Endothelial cell of umbilical vein (primary cell): Measurements from ENCODE around the gene CNTFR. TPM values are rescaled to one million over a fixed set of nuclear protein-coding genes. Genes with fewer than 3 reads are reported as not detected.

ENCODE experiments used
- BruUV-seq: library from RNA; stranded (reverse); fragments of 400-500 nt; replicated peaks from 2 replicates; lab custom pipeline; 2021; lab: Mats Ljungman, UMichigan
- CTCF ChIA-PET: fragments of 300-600, 350-600 bp; sonication (Branson Sonifier 250); formaldehyde crosslinking; loops from one replicate; lab custom pipeline; 2021; ENCODE audit warnings: antibody characterized with exemption, inconsistent platforms; lab: Charles Lee
- POLR2A ChIA-PET: fragments of 300-600, 350-600 bp; sonication (Branson Sonifier 250); formaldehyde crosslinking; loops from one replicate; lab custom pipeline; 2021; ENCODE audit warnings: antibody characterized with exemption, inconsistent platforms; lab: Charles Lee
- DNase-seq: peaks from one replicate; pipeline ENCODE4 v3.0.0-alpha.2; 2011; ENCODE audit warnings: low read depth, low spot score
- FAIRE-seq: peaks from 2 replicates; lab custom pipeline; 2011; peaks lifted over from hg19 to GRCh38; lab: Jason Lieb, UNC
- H2AFZ ChIP-seq: 2 replicates; pipeline ENCODE4 v1.6.0; 2012; ENCODE audit warnings: low read depth, low read length, control low read depth, inconsistent platforms
- H3K27ac ChIP-seq: 2 replicates; pipeline ENCODE4 v1.5.1; 2011; ENCODE audit warnings: low read depth, mild to moderate bottlenecking, control low read depth, low read length, moderate library complexity; ENCODE audit not compliant: insufficient read depth
- H3K27me3 ChIP-seq, 2 experiments: 2 replicates each; pipeline versions ENCODE4 v1.6.0 to v1.6.1; 2011; ENCODE audit warnings: low read length in 2 of 2, mixed read lengths in 1 of 2; ENCODE audit not compliant: control insufficient read depth in 2 of 2, insufficient read depth in 2 of 2
- H3K36me3 ChIP-seq, 2 experiments: 2 replicates in 1 of 2; 3 replicates in 1 of 2; pipeline ENCODE4 v1.5.1; 2011; ENCODE audit warnings: low read length in 2 of 2, mild to moderate bottlenecking in 1 of 2, moderate library complexity in 1 of 2; ENCODE audit not compliant: control insufficient read depth in 2 of 2, insufficient read depth in 2 of 2; ENCODE audit errors: extremely low read depth in 1 of 2
- H3K4me1 ChIP-seq: 3 replicates; pipeline ENCODE4 v1.5.1; 2011; ENCODE audit warnings: mild to moderate bottlenecking, low read length; ENCODE audit not compliant: control insufficient read depth, insufficient read depth; ENCODE audit errors: extremely low read depth
- H3K4me2 ChIP-seq: 2 replicates; pipeline ENCODE4 v1.6.1; 2011; ENCODE audit warnings: low read length, control low read depth, mixed read lengths; ENCODE audit not compliant: insufficient read depth
- H3K4me3 ChIP-seq, 3 experiments: fragments of 200-600 bp in 1 of 3; sonication (generic), shearing (Covaris generic) in 1 of 3; replicated peaks in 1 of 3; 2 replicates each; pipeline ENCODE4 v1.5.1; 2011 to 2016; ENCODE audit warnings: control low read depth in 3 of 3, low read length in 3 of 3, mild to moderate bottlenecking in 2 of 3, inconsistent platforms in 1 of 3, low read depth in 1 of 3, moderate library complexity in 1 of 3; ENCODE audit not compliant: insufficient read depth in 1 of 3
- H3K79me2 ChIP-seq: 2 replicates; pipeline ENCODE4 v1.6.0; 2012; ENCODE audit warnings: low read length, inconsistent platforms; ENCODE audit not compliant: control insufficient read depth, insufficient read depth
- H3K9ac ChIP-seq: replicated peaks from 2 replicates; pipeline ENCODE3; 2011; ENCODE audit warnings: low read length, control low read depth; ENCODE audit not compliant: insufficient read depth; ENCODE audit errors: extremely low read depth
- H3K9me1 ChIP-seq: replicated peaks from 3 replicates; pipeline ENCODE4 v1.6.0; 2011; ENCODE audit warnings: mild to moderate bottlenecking, low read length; ENCODE audit not compliant: control insufficient read depth, insufficient read depth; ENCODE audit errors: extremely low read depth
- H3K9me3 ChIP-seq: replicated peaks from 2 replicates; pipeline ENCODE4 v1.5.1; 2012; ENCODE audit warnings: low read length, inconsistent platforms; ENCODE audit not compliant: control insufficient read depth, insufficient read depth
- H4K20me1 ChIP-seq: replicated peaks from 2 replicates; pipeline ENCODE3; 2011; ENCODE audit warnings: mild to moderate bottlenecking, low read length; ENCODE audit not compliant: control insufficient read depth, insufficient read depth; ENCODE audit errors: extremely low read depth
- FOS ChIP-seq: IDR thresholded peaks from 2 replicates; pipeline ENCODE4 v1.6.1; 2011; ENCODE audit warnings: mild to moderate bottlenecking, low read length, moderate library complexity, borderline replicate concordance; ENCODE audit not compliant: insufficient read depth
- GATA2 ChIP-seq: IDR thresholded peaks from 2 replicates; pipeline ENCODE4 v1.7.0; 2011; ENCODE audit warnings: low read depth, mild to moderate bottlenecking, moderate library complexity, mixed read lengths, low read length; ENCODE audit not compliant: insufficient read length, insufficient read depth
- JUN ChIP-seq: IDR thresholded peaks from 2 replicates; pipeline ENCODE4 v1.6.1; 2011; ENCODE audit warnings: borderline replicate concordance, low read depth; ENCODE audit not compliant: insufficient read length, insufficient read depth
- MYC ChIP-seq: IDR thresholded peaks from one replicate; pipeline ENCODE4 v1.6.1; 2011; ENCODE audit warnings: mild to moderate bottlenecking, low read depth, low read length
- dilution Hi-C: fragments of 300-500 bp; cut with MboI; formaldehyde crosslinking; loops from one replicate; pipeline ENCODE4 v1.15.0; 2019; ENCODE audit warnings: low sequenced_read_pairs; ENCODE audit not compliant: extremely low pct_ligation_motif_present
- intact Hi-C: fragments of 100-400 bp; cut with micrococcal nuclease; formaldehyde crosslinking; loops from one replicate; pipeline ENCODE4 v1.10.0; 2022
- polyA plus RNA-seq, 4 experiments: library from polyadenylated mRNA; depleted of rRNA in 3 of 4; stranded (reverse) in 3 of 4; unstranded in 1 of 4; fragments of >200 nt; gene quantifications; 2 replicates each; pipeline versions ENCODE4 v1.2.1 to v1.2.3, GENCODE V29; 2011 to 2012; ENCODE audit warnings: missing spikeins in 1 of 4
- total RNA-seq: library from RNA; stranded (reverse); gene quantifications from 2 replicates; pipeline ENCODE4 v1.2.3, GENCODE V29; 2021

CNTFR gene
- total and polyA plus RNA-seq, 2 donors (not counting 3 experiments of a cell fraction or from before 2014, with no cell fraction given) = not detected

DNA sequence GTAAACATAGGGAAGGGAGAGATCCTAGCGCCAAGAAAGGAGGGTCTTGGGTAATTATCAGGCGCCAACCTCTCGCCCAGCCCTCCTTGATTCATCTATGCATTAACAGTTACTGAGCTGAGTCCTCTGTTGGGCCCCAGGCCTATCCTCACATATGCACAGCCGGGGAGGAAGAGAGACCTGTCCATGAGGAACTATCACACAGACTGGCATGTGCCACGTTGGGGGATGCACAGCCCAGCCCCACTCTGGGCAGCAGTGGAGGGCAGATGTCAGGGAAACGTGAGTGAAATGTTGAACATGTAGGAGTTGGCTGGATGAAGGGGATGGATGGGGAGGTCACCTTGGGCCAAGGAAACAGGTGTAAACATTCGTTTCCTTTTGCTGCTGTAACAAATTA, 48.0 kb downstream of the CNTFR start:
- intact Hi-C loops (no loop called here), dilution Hi-C loops (no loop called here)
- Histone ChIP-seq H3K4me3 (no peak overlapping the region), H3K9ac (no peak overlapping the region), H3K27me3 (peaks cover 10 to 11% of the 10 kb centered on the region in 2 experiments), H2AFZ (no peak overlapping the region), H3K4me1 (no peaks in the 10 kb centered on the region), H3K4me2 (no peak overlapping the region), H3K27ac (no peak overlapping the region), H3K36me3 (no peaks in the 10 kb centered on the region), H4K20me1 (no peaks in the 10 kb centered on the region), H3K9me1 (no peaks in the 10 kb centered on the region), H3K79me2 (no peaks in the 10 kb centered on the region), H3K9me3 (no peaks in the 10 kb centered on the region)
- CTCF ChIA-PET = interaction anchor here (0.8 to 3.1 kb wide), 3 partner anchors 39 to 63 kb away, joined by 3 to 8 read pairs (median 8); no protein-coding TSS in a partner anchor
- POLR2A ChIA-PET = interaction anchor here (0.6 kb wide), 1 partner anchor 52 kb away, joined by 3 read pairs; no protein-coding TSS in a partner anchor
- TF ChIP-seq FOS (no peak), JUN (no peak)
- DNase-seq (no peak), FAIRE-seq (no peak)
- BruUV-seq = no TSS peak

DNA sequence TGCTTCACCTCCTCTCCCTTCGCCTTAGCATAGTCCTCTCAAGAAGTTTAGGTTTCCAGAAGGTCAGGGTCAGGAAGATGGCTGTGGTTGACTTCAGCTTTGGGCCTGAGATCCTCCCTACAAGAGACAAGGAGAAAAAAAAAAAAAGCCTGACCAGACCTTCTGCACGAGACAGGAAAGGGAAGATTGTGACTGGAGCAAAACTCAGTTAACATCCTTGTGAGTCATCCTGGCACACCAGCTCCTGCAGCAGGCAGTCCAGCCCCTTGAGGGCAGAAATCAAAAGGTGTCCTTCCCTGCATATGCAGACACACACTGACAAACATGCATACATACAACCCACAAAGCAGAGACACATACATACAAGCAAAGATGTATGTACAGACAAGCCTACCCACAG, 48.7 kb downstream of the CNTFR start:
- Histone ChIP-seq H3K4me2 (no peak overlapping the region), H3K36me3 (no peaks in the 10 kb centered on the region), H3K27me3 (peaks cover 12 to 13% of the 10 kb centered on the region in 2 experiments), H2AFZ (no peak overlapping the region), H3K27ac (no peak overlapping the region), H3K9me1 (no peaks in the 10 kb centered on the region), H3K79me2 (no peaks in the 10 kb centered on the region), H4K20me1 (no peaks in the 10 kb centered on the region), H3K9ac (no peak overlapping the region), H3K4me1 (no peaks in the 10 kb centered on the region), H3K9me3 (no peaks in the 10 kb centered on the region), H3K4me3 (no peak overlapping the region)
- FAIRE-seq (peak; percentile 64), DNase-seq (peak; percentile 64)
- TF ChIP-seq FOS = peak; percentile 71
- TF ChIP-seq GATA2 = no peak
- no peak for TF ChIP-seq MYC
- peak; percentile 22 for TF ChIP-seq JUN
- dilution Hi-C loops (no loop called here), intact Hi-C loops (no loop called here)
- ChIA-PET CTCF (interaction anchor here (0.7 to 3.1 kb wide), 5 partner anchors 22 to 137 kb away, joined by 3 to 8 read pairs (median 7); no protein-coding TSS in a partner anchor), POLR2A (interaction anchor here (0.6 kb wide), 1 partner anchor 53 kb away, joined by 3 read pairs; no protein-coding TSS in a partner anchor)
- no TSS peak for BruUV-seq
